Amygdala (tissue), 56 donors: ENCODE measurements around the gene IL21R.

Experiments
- DNase-seq, 56 donors: peaks; one replicate each; lab custom pipeline; 2025; lab: John Stamatoyannopoulos, UW

IL21R gene

DNA sequence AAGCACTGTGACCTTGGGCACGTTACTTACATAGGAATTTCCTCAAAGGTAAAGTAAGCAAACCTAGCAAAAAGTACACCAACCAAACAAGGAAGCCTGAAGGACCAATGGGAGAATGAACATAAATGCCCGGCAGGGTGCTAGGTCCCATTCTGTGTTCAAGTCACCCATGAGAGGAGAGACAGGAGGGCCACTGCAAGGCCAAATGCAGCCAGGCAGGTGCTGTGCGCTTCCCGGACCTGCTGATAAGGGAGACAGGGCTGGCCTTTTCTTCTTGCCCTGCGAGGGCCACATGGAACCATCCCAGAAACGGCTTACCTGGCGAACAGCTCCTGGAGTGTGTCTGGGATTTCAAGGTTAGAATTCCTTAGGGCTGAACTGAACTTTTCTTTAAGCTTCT is 78.8 kb downstream of the IL21R start:
- no peak for DNase-seq

DNA sequence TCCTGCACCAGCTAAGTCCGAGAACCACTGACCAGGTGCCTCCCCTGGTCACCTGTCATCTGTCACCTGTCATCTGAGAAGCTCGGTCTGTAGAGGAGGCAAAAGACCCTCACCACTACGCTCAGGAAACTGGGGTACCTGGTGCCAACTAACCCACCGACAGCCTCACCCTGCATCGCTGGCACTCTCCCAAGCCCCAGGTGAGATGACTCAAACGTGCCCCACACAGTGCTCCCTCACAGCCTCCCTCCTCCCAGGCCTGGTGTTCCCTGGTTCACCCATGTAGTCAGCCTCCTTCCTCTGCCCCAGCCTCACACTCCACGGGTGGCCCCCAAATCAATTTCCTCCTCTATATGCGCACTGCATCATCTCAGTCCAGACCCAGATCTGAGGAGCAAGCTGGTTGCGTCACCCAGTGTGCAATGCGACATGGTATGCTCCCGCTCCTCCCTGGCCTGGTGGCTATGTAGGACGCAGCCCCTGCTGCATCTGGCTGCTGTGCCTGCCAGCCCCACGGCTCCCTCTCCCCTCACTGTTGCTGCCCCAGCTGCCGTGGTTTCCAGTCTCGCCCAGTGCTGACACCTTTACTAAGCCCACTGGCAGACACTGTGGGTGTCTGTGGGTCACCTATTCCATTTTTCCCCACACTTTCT is 79.4 kb downstream of the IL21R start:
- no peak for DNase-seq

DNA sequence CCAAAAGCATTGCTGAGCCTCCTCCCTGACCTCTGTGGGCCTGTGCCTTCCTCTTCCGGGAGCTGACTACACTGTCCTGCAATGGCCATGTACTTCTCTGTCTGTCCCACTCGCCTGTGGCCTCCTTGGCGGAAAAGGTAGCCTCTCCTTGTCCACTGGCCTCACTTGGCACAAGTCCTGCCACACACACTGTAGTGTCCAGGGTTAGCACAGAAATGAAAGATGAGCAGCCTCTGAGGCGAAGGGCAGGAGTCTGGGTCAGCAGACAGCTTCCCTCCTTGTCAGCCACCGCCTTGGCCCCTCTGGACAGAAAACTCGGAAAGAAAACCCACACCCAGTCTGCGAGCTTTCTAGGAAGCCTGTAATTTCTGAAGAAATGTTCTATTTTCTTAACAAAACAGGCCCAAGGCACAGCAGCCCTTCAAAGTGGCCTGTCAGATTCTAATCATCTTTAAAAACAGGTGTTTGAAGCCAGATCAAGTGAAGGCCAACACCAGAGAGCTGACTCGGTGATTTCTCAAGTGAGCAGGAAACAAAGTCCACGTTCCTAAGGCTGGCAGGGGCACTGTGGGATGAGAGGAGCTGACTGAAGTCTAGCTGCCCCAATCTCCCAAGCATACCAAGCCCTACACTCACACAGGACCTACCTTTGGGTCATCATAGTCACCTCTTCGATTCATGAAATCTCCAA is 80.6 kb downstream of the IL21R start:
- no peak for DNase-seq

DNA sequence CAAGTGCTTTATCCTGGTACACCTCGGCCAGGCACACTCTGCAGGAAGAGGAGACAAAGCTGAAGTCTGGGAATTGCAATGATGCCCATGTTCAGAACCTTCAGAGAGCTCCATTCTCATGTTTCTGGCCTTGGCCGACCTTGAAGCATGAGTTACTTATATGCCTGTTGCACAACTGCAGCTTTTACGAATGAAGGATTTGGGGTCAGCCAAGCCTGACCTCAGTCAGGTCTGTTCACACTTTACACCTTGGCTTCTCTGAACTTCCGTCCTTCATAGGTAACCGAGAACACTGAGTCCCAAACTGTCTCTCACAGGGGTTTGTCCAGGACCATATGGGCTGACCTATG is 81.1 kb downstream of the IL21R start:
- no peak for DNase-seq

DNA sequence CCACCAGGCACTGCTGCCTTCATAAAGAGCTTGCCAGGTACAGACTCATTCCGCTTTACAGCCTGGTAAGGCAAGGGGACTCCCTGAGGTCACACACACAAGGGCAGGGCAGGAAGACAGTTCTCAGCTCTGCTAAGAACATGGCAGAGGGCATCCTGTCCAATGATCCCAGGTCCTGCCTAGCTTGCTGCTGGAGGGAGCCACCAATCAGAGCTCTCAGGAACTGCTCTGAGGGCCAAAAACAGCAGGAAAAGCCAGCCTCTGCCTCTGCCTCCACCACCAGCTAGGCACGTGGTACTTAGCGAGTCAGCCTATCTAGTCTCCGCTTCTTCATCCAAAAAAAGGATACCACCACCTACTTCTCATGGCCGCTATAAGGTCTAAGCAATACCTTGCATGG is 81.7 kb downstream of the IL21R start:
- DNase-seq = no peak

DNA sequence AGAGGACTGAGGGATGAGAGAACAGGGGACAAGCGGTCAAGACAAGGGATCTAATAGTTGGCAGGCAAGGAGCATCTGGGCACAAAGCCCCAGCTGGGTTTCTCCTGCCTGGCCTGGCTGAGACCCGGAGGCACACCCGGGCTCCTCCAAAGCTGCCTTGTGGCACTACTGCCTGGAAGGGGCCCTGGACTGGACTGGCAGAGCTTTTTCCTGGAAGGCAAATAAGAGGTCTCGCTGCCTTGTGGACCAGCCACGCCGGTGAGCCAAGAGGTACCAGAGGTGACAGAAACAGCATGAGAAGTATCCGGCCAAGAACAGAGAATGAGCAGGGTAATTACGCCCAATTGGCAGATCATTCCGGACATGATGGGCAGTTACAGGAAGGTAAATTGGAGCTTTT is 83.2 kb downstream of the IL21R start:
- peak in 2 of 56 donors; percentile 5 to 27 for DNase-seq

DNA sequence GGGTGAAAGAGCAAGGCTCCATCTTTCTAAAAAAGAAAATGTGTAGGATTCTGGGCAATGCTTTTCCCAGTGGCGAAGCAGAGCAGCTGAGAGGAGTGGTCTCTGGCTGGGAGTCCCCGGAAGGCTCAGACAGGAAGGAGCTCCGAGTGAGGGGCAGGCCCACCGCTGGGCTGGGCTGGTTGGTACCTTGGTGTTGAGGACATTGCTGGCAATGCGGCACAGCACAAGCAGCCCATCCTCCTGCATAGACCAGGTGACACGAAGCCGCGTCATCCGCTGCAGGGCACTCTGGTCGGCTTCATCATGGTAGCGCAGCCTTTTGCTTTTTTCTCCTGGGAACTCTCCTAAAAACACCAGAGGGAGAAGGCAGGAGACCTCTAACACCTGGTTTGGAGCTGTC is 83.8 kb downstream of the IL21R start:
- DNase-seq = no peak

DNA sequence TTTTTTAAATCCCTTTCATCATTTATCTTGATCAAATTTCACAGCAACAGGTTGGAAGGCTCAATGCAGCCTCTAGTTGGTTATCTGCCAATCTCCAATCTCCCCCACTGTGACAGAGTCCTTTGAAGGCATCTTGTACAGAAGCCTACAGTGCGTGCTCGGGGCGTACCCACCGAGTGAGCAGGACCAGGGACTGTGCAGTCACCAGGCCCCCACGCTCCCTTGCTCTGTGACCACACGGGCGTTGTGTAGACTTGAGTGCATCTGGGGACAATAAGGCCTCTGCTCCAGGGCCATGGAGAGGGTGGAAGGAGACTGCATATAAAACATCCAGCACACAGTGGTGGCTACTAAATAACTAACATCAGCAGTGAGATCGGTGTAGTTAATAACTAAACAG is 84.4 kb downstream of the IL21R start:
- no peak for DNase-seq

DNA sequence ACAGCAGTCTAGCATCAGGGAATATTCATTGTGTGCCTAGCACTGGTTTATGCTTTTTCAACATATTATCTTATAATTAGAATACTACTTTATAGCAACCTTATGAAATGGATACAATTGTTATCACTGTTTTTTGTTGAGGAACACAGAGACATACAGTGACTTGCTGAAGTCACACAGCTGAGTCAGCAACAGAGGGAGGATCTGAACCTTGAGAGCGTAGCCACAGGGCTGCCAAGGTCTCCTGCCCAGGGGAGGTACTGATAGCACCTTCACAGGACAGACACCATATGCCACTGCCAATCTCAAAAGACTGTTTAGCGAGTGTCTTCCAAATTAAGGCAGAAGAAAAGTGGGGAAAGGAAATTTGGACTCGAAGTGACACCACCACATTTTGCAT is 84.8 kb downstream of the IL21R start:
- no peak for DNase-seq

DNA sequence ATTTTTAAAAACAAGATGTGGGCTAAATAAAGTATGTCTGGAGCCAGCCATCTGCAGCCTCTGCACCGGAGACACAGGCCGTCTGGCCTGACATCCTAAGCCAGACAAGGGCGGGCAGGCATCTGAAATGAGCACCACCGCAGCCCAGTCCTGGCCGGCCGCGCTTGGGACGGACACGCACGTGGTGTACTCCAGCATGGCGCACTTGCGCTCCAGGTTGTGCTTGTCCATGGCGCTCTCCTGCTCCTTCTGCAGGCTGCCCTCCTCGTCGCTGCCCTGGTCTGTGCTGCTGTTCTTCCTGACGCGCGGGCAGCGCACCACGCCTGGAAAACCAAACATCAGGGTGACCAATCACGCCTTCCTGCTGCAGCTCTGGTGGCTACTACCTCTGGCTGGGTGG is 87.4 kb downstream of the IL21R start:
- DNase-seq = no peak

DNA sequence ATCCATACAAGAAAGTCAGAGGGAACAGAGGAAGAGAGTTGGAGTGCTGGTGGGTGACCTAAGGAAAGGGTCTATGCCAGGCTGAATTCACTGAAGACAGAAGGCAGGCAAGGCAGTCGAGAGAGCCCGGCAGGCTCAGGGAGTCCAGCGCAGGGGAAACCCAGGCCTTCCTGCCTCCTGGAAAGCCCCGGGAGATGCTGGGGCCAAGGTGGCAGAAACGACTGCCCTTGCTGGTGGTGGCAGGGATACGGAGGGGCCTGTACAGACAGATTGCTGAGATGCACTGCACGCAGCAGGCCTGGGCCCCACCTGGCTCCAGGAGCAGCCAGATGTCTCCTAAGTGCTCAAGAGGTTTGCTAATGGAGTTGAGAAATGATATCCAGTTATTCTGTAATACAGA is 87.9 kb downstream of the IL21R start:
- DNase-seq = no peak

DNA sequence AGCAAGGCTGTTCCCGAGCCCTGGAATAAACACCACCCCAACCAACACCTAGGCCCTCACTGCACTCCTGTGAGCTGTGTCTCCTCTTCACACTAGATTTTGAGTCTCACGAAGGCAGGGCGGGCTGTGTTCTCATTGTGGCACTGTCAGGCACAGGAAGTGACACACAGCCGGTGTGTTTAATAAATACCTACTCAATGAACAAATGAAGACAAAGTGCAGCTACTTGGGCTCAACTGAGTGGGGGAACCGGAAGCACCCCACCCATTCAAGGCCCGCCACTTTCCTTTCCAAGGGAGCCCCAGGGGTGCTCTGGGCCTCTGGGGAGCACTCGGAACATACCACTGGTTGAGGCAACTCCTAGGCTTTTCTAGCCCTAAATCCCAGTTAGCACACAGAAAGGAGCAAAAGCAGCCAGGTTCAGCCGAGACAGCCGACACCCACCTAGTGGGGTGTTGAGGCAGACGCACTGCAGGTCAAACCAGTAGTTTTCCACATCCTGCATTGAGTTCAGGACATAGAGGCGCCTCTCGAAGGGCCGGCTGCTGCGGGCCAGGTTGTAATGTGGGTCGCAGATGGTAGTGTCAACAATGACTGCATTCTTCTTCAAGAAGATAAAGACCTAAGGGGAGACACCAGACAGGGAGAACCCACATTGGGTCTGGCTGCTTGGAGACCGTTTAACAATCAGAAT is 90.1 kb downstream of the IL21R start:
- DNase-seq = no peak

DNA sequence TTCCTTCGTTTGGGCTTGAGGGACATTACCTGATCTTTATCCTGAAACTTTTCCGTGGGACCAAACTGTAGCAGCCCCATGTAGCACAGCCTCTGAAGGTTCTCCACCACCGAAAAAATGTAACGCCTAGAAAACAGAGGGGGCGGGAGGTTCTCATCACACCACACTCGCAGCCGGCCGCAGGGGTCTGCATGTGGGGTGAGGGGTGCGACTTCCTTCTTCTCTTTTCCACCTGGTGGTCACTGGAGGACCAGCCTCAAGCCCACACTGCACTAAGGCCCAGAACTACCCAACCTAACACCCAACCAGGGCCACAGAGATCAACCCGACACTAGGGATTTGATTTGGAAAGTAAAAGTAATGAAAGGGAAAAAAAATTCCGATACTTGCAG is 90.6 kb downstream of the IL21R start:
- no peak for DNase-seq

DNA sequence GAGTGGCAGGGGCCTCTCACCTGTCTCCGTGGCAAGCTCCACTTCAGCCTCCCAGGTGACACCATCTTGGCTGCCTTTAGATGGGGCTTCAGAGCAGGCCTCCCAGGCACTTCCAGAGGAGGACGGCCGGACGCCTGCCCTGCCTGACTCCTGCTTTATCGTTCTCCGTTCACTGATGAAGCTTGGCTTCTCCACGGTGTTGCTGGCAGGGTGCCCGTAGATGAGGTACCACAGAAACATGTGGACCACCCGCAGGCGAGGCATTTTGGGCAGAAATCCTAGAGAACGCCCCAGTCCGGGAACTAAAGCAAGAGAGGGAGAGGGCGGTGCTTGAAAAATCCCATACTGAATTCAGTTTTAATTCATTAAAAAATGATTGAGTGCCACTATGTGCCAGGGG is 93.2 kb downstream of the IL21R start:
- no peak for DNase-seq

DNA sequence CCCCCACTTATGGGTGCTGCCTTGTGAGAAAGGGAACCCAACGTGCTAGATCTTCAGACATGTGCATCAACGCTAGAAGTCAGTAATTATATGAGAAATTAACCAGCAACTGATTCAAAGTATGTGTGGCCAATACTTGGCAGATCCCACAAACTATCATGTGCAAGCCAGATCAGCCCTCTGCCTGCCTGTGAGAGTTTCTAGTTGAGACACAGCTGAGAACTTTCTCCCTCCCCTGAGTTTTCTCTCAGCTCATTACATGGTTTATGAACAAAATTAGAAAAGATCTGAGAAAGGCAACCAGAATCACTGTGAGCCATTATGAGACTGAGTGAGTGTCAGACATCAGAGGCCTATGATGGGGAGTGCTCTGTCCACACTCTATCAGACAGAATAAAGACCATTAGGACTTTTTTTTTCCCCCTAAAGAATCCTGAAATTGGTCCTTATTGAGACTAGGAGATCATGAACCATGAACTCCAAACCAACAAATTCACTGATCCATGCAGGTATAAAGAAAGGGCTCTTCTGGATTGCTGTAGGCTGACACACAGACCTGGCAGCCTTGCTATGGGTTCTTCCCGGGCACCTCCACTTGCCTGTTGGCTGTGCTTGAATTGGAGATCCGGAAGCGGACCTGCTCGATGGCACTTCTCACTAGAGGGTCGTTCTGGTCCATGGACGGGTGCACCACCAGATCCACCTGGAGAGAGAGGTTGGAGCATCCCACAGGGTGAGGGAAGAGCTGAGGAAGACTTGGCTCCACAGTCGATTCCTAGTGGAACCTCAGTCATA is 96.3 kb downstream of the IL21R start:
- DNase-seq = no peak

DNA sequence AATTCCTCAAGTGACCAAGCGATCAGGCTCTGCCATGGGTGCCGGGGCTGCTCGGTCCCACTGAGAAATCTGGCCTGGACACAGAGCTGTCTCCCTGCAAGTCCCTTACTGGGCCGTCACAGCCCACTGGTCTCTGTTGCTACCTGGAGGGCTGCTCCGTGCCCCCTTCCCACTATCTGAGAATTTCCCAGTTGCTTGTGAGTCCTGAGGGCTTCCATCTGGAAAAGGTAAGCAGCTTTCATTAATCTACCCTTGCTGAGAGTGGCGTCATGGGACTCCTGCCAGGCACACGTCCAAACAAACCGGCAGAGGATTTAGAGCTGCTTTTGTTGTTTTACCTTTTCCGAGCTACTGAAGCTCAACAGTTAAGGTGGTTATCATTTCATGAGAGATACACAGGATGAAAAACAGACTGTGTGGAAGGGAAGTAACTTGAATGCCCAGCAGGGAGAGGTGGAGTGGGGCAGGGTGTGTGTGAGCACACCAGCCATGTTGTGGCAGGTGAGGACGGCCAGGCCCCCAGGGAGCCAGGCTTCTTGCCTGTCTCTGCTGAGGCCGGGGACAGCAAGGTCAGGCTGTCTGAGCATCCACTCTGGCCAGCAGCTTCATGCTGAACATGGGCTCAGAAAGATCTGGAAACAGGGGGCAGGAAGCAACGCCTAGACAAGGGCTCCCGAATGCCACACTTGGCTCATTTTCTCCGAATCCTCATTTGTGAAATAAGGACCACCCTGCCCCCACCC is 97.1 kb downstream of the IL21R start:
- DNase-seq = no peak

DNA sequence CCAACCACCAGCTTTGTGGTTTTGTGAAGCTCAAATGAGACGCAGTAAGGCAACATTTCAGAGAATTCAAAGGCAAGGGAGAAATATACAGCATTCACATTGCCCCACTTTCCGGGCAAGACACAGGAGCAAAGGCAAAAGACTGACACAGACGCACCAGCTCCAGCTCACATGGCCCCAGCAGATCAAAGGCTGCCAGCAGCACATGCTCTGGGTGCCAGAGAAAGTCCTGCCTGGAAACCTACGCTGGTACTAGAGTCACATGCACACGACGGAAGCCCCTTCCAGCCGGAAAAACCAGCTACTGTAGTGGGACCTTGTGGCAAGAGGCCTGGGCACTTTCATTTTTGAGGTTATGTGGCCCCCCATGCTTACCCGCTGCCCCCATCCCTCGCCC is 97.7 kb downstream of the IL21R start:
- peak in 27 of 56 donors; percentile 7 to 80 (median 32) for DNase-seq

DNA sequence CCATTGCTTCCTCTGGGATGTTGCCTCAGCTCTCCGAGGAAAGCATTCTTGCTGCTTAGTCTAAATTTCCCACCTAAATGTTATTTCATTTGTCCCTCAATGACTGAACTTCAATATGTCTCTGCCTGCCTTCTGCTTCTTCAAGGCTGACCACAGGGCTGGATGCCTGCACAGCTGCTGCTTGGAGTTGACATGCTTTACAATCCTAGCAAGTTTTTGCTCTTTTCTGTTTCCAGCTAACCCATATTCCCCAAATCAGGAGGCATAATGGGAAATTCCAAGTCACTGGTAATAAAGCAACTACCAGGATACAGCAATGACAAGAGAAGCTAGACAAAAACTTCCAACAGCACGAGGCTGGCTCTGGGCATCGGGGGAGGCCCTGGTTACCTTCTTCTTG is 98.8 kb downstream of the IL21R start:
- no peak for DNase-seq
